Activated CD8-positive, alpha-beta T cell treated with anti-CD3 and anti-CD28 coated beads for 36 hours (primary cell): Measurements from ENCODE around the gene TAL2. TPM values are rescaled to one million over a fixed set of nuclear protein-coding genes. Genes with fewer than 3 reads are reported as not detected.

Experiments
- ATAC-seq: fragments of 200-7000 bp; cut with Tn5 transposase; one replicate; pipeline ENCODE4 v1.10.0; 2021; ENCODE audit warnings: mild to moderate bottlenecking, moderate library complexity
- CTCF ChIA-PET: fragments of 350-600 bp; sonication (Branson Sonifier 250); formaldehyde crosslinking; loops from one replicate; lab custom pipeline; 2021; ENCODE audit warnings: antibody characterized with exemption; lab: Charles Lee
- POLR2A ChIA-PET: fragments of 350-600 bp; sonication (Branson Sonifier 250); formaldehyde crosslinking; loops from one replicate; lab custom pipeline; 2021; ENCODE audit warnings: antibody characterized with exemption; lab: Charles Lee
- DNase-seq: peaks from one replicate; pipeline ENCODE4 v3.0.0-alpha.2; 2020
- H3K27ac Mint-ChIP-seq: one replicate; pipeline ENCODE4 v1.8.0; 2021; ENCODE audit warnings: mild to moderate bottlenecking, mixed read lengths
- H3K27me3 Mint-ChIP-seq: one replicate; pipeline ENCODE4 v1.8.0; 2021; ENCODE audit warnings: mixed read lengths
- H3K36me3 Mint-ChIP-seq: one replicate; pipeline ENCODE4 v1.8.0; 2021; ENCODE audit warnings: low read depth, mixed read lengths
- H3K4me1 Mint-ChIP-seq: one replicate; pipeline ENCODE4 v1.8.0; 2021; ENCODE audit warnings: low read depth, mixed read lengths
- H3K4me3 Mint-ChIP-seq: one replicate; pipeline ENCODE4 v1.8.0; 2021; ENCODE audit warnings: mild to moderate bottlenecking, moderate library complexity, mixed read lengths
- H3K9me3 Mint-ChIP-seq: one replicate; pipeline ENCODE4 v1.8.0; 2021; ENCODE audit warnings: mixed read lengths
- CTCF ChIP-seq: fragments of 200-600 bp; IDR thresholded peaks from one replicate; pipeline ENCODE4 v1.8.0; 2022; ENCODE audit warnings: antibody characterized with exemption, mild to moderate bottlenecking
- intact Hi-C: fragments of 100-400 bp; cut with micrococcal nuclease; formaldehyde crosslinking; loops from one replicate; pipeline ENCODE4 v1.10.0; 2022
- total RNA-seq, 2 experiments: library from RNA; stranded (reverse); gene quantifications; one replicate each; pipeline ENCODE4 v1.2.3, GENCODE V29; 2021

Gene TAL2
- total RNA-seq, 2 experiments from 2014 or later: not detected

GRCh38 chr9:105673850-105674387 is 11.7 kb downstream of the TAL2 start:
- intact Hi-C loops: no loop called here
- no peak for TF ChIP-seq CTCF

GRCh38 chr9:105676351-105676923 is 14.2 kb downstream of the TAL2 start:
- ATAC-seq: no peak
- Mint-ChIP-seq H3K36me3 (no peaks in the 10 kb centered on the region), H3K4me3 (no peak overlapping the region), H3K27ac (no peak overlapping the region), H3K27me3 (peaks cover 2% of the 10 kb centered on the region), H3K9me3 (no peaks in the 10 kb centered on the region), H3K4me1 (no peaks in the 10 kb centered on the region)
- ChIA-PET POLR2A (interaction anchor here (0.6 kb wide), 1 partner anchor 37 kb away, joined by 3 read pairs; no protein-coding TSS in a partner anchor), CTCF (interaction anchor here (1.6 kb wide), 1 partner anchor 20 kb away, joined by 3 read pairs; no protein-coding TSS in a partner anchor)
- no peak for TF ChIP-seq CTCF
- no peak for DNase-seq
- intact Hi-C loops: no loop called here

More at GRCh38 chr9:105673850-105674387, 11.7 kb downstream of the TAL2 start:
- no peaks in the 10 kb centered on the region for H3K4me1 Mint-ChIP-seq
- DNase-seq (no peak), ATAC-seq (no peak)
- no peak overlapping the region for H3K4me3 Mint-ChIP-seq
- ChIA-PET CTCF (no interaction called here), POLR2A (no interaction called here)
- H3K36me3 Mint-ChIP-seq: no peaks in the 10 kb centered on the region
- no peak overlapping the region for H3K27ac Mint-ChIP-seq
- no peaks in the 10 kb centered on the region for H3K9me3 Mint-ChIP-seq
- H3K27me3 Mint-ChIP-seq: peaks cover 2% of the 10 kb centered on the region

- no peak for ATAC-seq
- DNase-seq: no peak
- H3K27me3 Mint-ChIP-seq: no peaks in the 10 kb centered on the region
- H3K4me1 Mint-ChIP-seq: no peaks in the 10 kb centered on the region
- intact Hi-C loops: no loop called here
- ChIA-PET CTCF (no interaction called here), POLR2A (no interaction called here)
- no peak overlapping the region for H3K27ac Mint-ChIP-seq
- no peaks in the 10 kb centered on the region for H3K36me3 Mint-ChIP-seq
- H3K4me3 Mint-ChIP-seq: no peak overlapping the region
- TF ChIP-seq CTCF: no peak
- no peaks in the 10 kb centered on the region for H3K9me3 Mint-ChIP-seq
Measured at GRCh38 chr9:105678163-105678562, 15.9 kb downstream of the TAL2 start.

- no peaks in the 10 kb centered on the region for H3K4me1 Mint-ChIP-seq
- no peaks in the 10 kb centered on the region for H3K36me3 Mint-ChIP-seq
- no peak overlapping the region for H3K4me3 Mint-ChIP-seq
- ATAC-seq (no peak), DNase-seq (no peak)
- no peak overlapping the region for H3K27ac Mint-ChIP-seq
- no peaks in the 10 kb centered on the region for H3K9me3 Mint-ChIP-seq
- no peak for TF ChIP-seq CTCF
- intact Hi-C loops: no loop called here
- CTCF ChIA-PET: no interaction called here
- POLR2A ChIA-PET: no interaction called here
- H3K27me3 Mint-ChIP-seq: no peaks in the 10 kb centered on the region
Measured at GRCh38 chr9:105678781-105679180, 16.5 kb downstream of the TAL2 start.

GRCh38 chr9:105679257-105680022 is 17.2 kb downstream of the TAL2 start:
- H3K9me3 Mint-ChIP-seq: no peaks in the 10 kb centered on the region
- intact Hi-C loops: no loop called here
- H3K36me3 Mint-ChIP-seq: no peaks in the 10 kb centered on the region
- POLR2A ChIA-PET: no interaction called here
- ATAC-seq (no peak), DNase-seq (no peak)
- no peak overlapping the region for H3K4me3 Mint-ChIP-seq
- H3K4me1 Mint-ChIP-seq: no peaks in the 10 kb centered on the region
- no peak overlapping the region for H3K27ac Mint-ChIP-seq
- CTCF ChIA-PET: interaction anchor here (0.8 kb wide), 1 partner anchor 12 kb away, joined by 4 read pairs; no protein-coding TSS in a partner anchor
- no peak for TF ChIP-seq CTCF
- H3K27me3 Mint-ChIP-seq: no peaks in the 10 kb centered on the region
